Mucosa of descending colon (tissue), 3 donors: Measurements from ENCODE around the gene CLSTN2. TPM values are rescaled to one million over a fixed set of nuclear protein-coding genes. Genes with fewer than 3 reads are reported as not detected.

Experiments used
- ATAC-seq: fragments of 200-7000 bp; cut with Tn5 transposase; one replicate; pipeline ENCODE4 v1.9.1; 2020; ENCODE audit warnings: mild to moderate bottlenecking, moderate library complexity
- DNase-seq, 3 donors: peaks; one replicate each; pipeline ENCODE4 v3.0.0-alpha.2; 2020
- H3K36me3 ChIP-seq: fragments of 200-600 bp; one replicate; pipeline ENCODE4 v1.8.0; 2021; ENCODE audit warnings: low read depth, mild to moderate bottlenecking
- H3K4me1 ChIP-seq: fragments of 200-600 bp; one replicate; pipeline ENCODE4 v1.8.0; 2021; ENCODE audit warnings: low read depth, mild to moderate bottlenecking
- H3K4me3 ChIP-seq: fragments of 200-600 bp; one replicate; pipeline ENCODE4 v1.8.0; 2021; ENCODE audit warnings: mild to moderate bottlenecking
- H3K9me3 ChIP-seq: fragments of 200-600 bp; one replicate; pipeline ENCODE4 v1.8.0; 2021; ENCODE audit warnings: mild to moderate bottlenecking
- intact Hi-C, 2 donors: fragments of 100-400 bp; cut with DNase I in 1 of 2; cut with micrococcal nuclease in 1 of 2; formaldehyde crosslinking; loops; one replicate each; pipeline versions ENCODE4 v1.11.0 to v1.11.1; 2022; cut with DNase I, micrococcal nuclease
- total RNA-seq, 3 donors: library from RNA; stranded (reverse); fragmentation: NEBNext Ultra II Directional in 2 of 3; extraction: Animal tissue kit (Norgen Biotek cat#: 25700) in 2 of 3; gene quantifications; one replicate each; pipeline versions ENCODE4 v1.2.1 to v1.2.4, GENCODE V29; 2021 to 2023
- TF ChIP-seq, protein P1 (sequence below): fragments of 200-600 bp; IDR thresholded peaks from one replicate; pipeline ENCODE4 v1.8.0; 2022; ENCODE audit warnings: antibody characterized with exemption, mild to moderate bottlenecking
- donor health status: DM: no; HTN: no; CAD: no; lungs with moderate emphysema.
- donor health status: DM: no; HTN: no; CAD: no.
- donor health status: DM: no; HTN: yes; CAD: no.

CLSTN2 gene
- total RNA-seq, 3 donors from 2014 or later, result 0.90 to 5.3 (median 2.5) TPM

DNA sequence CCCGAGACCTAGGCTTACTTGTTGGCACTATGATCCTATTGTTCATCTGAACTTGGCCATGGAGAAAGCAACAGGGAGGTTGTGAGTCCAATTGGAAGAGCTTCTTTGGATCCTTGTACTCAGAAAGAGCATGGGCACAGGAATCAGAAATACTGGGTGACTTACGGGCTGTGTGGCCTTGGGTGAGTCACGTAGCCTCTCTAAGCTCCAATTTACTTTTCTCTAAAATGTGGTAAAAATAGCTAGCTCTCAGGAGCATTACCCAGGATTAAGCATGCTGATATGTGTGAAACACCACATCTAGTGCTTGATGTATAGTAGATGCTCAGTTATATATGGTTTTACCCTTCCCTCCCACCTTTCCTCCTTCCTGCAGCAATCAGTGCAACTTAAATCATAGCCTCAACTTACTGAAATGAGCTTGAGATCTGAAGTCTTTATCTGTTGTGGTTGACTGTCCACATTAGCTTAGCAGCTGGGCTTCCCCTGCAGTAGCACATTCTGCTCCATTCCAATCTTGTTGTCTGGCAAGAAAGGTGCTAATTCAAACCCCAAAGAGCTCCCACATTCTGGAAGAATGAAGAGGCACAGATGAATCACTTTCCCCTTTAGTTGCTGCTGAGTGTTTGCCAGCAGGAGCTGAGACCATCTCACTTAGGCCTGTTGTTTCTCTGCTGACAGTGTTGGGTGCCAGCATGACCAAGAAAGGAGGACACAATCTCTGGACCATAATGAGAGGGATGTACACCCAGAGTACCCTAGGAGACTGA is 443.8 kb downstream of the CLSTN2 start:
- DNase-seq (no peak), ATAC-seq (no peak)
- Histone ChIP-seq H3K36me3 (no peaks in the 10 kb centered on the region), H3K4me3 (no peak overlapping the region), H3K4me1 (no peaks in the 10 kb centered on the region), H3K9me3 (no peaks in the 10 kb centered on the region)
- intact Hi-C loops, result no loop called here
- TF ChIP-seq, protein P1, sequence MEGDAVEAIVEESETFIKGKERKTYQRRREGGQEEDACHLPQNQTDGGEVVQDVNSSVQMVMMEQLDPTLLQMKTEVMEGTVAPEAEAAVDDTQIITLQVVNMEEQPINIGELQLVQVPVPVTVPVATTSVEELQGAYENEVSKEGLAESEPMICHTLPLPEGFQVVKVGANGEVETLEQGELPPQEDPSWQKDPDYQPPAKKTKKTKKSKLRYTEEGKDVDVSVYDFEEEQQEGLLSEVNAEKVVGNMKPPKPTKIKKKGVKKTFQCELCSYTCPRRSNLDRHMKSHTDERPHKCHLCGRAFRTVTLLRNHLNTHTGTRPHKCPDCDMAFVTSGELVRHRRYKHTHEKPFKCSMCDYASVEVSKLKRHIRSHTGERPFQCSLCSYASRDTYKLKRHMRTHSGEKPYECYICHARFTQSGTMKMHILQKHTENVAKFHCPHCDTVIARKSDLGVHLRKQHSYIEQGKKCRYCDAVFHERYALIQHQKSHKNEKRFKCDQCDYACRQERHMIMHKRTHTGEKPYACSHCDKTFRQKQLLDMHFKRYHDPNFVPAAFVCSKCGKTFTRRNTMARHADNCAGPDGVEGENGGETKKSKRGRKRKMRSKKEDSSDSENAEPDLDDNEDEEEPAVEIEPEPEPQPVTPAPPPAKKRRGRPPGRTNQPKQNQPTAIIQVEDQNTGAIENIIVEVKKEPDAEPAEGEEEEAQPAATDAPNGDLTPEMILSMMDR, result no peak

DNA sequence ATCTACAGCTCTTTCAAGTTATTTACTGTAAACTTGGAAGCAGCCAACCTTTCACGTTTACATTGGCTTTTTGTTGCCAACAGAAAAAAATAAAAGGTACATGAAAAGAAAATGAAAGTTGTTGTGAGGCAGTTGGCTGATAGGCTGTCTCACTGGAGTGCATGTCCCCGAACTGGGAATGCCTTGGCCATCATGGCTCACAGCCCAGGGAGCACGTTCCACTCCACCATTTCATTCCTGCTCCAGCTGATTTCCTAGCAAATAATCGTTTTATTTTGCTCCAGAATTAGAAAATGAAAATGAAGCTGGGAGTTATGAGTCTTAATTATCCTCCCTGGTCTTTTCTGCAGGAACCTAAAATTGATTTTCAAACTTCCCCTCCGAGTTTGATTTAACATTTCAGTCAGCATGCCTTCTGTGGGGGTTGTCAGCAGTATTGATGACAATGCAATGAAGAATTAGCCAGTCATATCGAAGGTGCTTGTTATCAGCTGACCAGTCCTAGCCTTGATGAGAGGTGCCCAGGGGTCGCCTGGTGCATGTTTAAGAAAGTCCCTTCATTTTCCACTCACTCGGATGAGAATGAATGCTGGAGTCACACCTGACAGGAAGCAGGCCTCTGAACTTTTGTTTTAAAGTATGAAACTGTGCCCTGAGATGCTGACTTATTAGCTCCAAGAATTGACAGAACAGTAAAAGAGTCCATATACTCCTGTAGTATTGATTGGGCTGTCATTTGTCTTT is 449.2 kb downstream of the CLSTN2 start:
- TF ChIP-seq, protein P1, result no peak
- ATAC-seq (no peak), DNase-seq (no peak)
- H3K36me3 ChIP-seq, result no peaks in the 10 kb centered on the region
- H3K4me1 ChIP-seq, result no peaks in the 10 kb centered on the region
- no peaks in the 10 kb centered on the region for H3K9me3 ChIP-seq
- H3K4me3 ChIP-seq, result no peak overlapping the region
- intact Hi-C loops, result no loop called here

DNA sequence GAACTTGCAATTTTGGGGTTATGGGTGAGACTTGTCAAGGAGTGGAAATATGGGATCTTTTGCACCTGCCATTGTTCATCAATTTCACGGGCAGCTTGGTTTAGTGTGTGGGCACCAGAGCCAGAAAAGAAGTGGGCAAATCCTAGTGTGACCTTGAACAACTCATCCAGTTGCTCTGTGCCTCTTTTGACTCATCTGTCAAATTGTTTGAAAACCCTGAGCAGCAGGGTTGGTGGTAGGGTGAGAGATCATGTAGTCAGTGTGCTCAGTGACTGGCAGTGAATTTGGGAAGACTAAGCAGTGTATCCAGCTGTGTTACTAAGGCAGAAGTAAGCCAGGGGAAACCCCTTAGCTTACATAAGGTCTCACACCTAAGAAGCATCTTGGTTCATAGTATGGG is 449.9 kb downstream of the CLSTN2 start:
- intact Hi-C loops, result no loop called here
- Histone ChIP-seq H3K4me3 (no peak overlapping the region), H3K4me1 (no peaks in the 10 kb centered on the region), H3K36me3 (no peaks in the 10 kb centered on the region), H3K9me3 (no peaks in the 10 kb centered on the region)
- no peak for ATAC-seq
- TF ChIP-seq, protein P1, result no peak
- no peak for DNase-seq

DNA sequence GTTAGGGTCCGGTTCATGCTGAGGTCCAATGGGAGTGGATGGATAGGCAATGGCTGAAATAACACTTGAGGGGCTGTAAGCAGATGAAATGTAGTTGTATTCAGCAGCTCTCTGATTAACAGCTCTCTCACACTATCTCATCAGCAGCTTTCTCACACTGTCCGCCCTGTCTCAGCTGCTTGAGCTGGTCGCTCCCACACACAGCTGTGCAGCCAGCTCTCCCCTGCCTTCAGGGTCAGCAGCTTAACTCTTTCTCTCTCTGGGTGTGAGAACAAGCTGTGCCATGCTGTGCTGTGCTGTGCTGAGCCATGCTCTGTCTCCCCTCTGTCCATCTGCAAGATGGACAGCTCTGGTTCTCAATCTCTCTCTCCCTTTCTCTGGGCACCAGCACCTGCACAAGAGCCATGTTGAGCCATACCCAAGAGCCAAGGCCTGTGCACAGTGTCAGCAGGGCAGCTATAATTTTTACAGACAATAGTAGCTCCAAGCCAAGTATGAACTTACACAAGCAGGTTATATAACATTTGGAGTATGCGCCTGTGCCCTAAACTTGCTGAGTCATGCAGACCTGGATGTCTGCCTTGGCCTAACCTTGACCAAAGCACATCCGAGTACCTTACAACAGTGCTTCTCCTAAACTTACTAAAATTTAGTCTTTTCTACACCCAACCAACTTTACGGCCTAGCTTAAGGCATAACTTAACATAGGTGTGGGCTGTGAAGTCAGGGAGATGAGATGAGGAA is 451.5 kb downstream of the CLSTN2 start:
- no peak for DNase-seq
- Histone ChIP-seq H3K4me1 (no peaks in the 10 kb centered on the region), H3K9me3 (no peaks in the 10 kb centered on the region), H3K4me3 (no peak overlapping the region), H3K36me3 (no peaks in the 10 kb centered on the region)
- intact Hi-C loops, result no loop called here
- no peak for ATAC-seq
- TF ChIP-seq, protein P1, result no peak

DNA sequence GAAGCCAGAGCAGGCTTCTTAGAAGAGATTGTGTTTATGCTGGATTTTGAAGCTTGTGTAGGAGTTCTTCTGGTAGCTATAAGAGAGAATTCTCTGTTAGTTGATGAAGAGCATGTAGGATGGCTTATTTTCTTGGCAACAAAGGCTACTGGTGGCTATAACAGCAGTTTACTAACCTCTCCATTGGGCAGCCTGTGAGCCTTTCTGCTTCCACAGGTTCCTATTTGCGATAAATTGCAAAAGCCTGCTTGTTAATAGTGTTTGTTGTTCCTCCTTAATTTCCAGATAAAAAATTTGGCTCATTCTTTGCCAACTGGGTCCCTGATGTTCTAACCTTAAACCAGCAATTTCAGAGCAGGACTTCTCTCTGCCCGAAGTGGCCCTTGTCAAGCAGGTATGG is 452.3 kb downstream of the CLSTN2 start:
- no peak for DNase-seq
- intact Hi-C loops, result no loop called here
- no peaks in the 10 kb centered on the region for H3K4me1 ChIP-seq
- H3K9me3 ChIP-seq, result no peaks in the 10 kb centered on the region
- no peak overlapping the region for H3K4me3 ChIP-seq
- ATAC-seq, result no peak
- TF ChIP-seq, protein P1, result no peak
- no peaks in the 10 kb centered on the region for H3K36me3 ChIP-seq
